PFSK-1 (cell line): ENCODE data around the gene TMEM131L.

Experiments used
- FOXP2 ChIP-seq: optimal IDR thresholded peaks from 2 replicates; pipeline ENCODE3; 2011; ENCODE audit warnings: borderline replicate concordance, control low read depth, inconsistent platforms; ENCODE audit not compliant: insufficient read depth; ENCODE audit errors: extremely low read length, extremely low read depth
- POLR2AphosphoS5 ChIP-seq: IDR thresholded peaks from 2 replicates; pipeline ENCODE4 v1.6.1; 2012; ENCODE audit warnings: low read depth, mild to moderate bottlenecking, control low read depth, low read length, moderate library complexity
- SIN3A ChIP-seq: IDR thresholded peaks from 2 replicates; pipeline ENCODE4 v1.6.1; 2012; ENCODE audit warnings: mild to moderate bottlenecking, low read length, moderate library complexity, borderline replicate concordance; ENCODE audit not compliant: insufficient read depth
- TAF1 ChIP-seq: IDR thresholded peaks from 2 replicates; pipeline ENCODE4 v1.6.1; 2012; ENCODE audit warnings: low read length, control low read depth, borderline replicate concordance; ENCODE audit not compliant: insufficient read depth
- TF ChIP-seq, protein P1 (sequence below), 2 experiments: IDR thresholded peaks; 2 replicates each; pipeline versions ENCODE4 v1.6.1 to v1.8.0; 2011 to 2012; ENCODE audit warnings: low read depth in 2 of 2, low read length in 2 of 2, control low read depth in 1 of 2, inconsistent platforms in 1 of 2, mild to moderate bottlenecking in 1 of 2, moderate library complexity in 1 of 2; ENCODE audit not compliant: insufficient read depth in 1 of 2

The TMEM131L gene

DNA sequence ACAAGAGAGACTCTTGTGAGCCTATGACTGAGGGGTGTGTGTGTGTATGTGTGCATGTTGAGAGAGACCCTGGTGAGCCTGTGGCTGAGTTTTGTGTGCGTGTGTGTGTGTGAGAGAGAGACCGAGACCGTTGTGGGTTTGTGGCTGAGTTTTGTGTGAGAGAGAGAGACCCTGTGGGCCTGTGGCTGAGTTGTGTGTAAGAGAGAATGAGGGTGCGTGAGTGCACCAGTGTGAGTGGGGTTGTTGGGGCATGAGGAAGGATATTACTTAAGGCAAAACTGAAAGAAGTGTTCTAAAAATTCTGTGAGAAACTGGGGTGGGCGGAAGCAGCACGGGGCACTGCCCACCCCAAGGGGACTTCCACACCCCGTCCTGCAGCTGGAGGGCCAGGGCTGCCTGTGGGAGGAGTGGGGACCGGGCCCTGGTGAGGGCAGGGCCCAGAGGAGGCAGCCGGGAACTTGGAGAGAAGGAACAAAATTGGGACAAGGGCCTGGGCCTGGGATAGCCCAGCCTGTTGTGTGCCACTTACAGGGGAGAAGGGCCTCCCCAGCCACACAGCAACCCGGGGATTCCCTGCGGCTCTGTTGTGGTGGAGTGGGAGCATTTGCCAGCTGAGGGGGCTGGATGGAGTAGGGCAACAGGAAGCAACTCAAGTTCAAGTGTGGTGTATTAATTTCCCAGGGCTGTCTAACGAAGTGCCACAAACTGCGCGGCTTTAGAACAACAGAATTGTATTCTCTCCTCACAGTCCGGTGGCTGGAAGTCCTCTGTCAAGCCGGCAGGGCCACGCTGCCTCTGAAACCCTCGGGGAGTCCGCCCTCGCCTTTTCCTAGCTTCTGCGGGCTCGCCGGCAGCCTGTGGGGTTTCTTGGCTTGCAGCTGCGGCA, 22.1 kb downstream of the TMEM131L start:
- TF ChIP-seq TAF1 (no peak), POLR2AphosphoS5 (no peak), FOXP2 (peak; percentile 7), SIN3A (0 out of 2 replicates have a peak, but pooled peaks have one; percentile 19)
- TF ChIP-seq, protein P1, sequence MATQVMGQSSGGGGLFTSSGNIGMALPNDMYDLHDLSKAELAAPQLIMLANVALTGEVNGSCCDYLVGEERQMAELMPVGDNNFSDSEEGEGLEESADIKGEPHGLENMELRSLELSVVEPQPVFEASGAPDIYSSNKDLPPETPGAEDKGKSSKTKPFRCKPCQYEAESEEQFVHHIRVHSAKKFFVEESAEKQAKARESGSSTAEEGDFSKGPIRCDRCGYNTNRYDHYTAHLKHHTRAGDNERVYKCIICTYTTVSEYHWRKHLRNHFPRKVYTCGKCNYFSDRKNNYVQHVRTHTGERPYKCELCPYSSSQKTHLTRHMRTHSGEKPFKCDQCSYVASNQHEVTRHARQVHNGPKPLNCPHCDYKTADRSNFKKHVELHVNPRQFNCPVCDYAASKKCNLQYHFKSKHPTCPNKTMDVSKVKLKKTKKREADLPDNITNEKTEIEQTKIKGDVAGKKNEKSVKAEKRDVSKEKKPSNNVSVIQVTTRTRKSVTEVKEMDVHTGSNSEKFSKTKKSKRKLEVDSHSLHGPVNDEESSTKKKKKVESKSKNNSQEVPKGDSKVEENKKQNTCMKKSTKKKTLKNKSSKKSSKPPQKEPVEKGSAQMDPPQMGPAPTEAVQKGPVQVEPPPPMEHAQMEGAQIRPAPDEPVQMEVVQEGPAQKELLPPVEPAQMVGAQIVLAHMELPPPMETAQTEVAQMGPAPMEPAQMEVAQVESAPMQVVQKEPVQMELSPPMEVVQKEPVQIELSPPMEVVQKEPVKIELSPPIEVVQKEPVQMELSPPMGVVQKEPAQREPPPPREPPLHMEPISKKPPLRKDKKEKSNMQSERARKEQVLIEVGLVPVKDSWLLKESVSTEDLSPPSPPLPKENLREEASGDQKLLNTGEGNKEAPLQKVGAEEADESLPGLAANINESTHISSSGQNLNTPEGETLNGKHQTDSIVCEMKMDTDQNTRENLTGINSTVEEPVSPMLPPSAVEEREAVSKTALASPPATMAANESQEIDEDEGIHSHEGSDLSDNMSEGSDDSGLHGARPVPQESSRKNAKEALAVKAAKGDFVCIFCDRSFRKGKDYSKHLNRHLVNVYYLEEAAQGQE (IDR thresholded peaks at IDR 0.05; ENCODE audit: insufficient read depth in 1 of 2, low read depth in 2 of 2, low read length in 2 of 2) = no peak

DNA sequence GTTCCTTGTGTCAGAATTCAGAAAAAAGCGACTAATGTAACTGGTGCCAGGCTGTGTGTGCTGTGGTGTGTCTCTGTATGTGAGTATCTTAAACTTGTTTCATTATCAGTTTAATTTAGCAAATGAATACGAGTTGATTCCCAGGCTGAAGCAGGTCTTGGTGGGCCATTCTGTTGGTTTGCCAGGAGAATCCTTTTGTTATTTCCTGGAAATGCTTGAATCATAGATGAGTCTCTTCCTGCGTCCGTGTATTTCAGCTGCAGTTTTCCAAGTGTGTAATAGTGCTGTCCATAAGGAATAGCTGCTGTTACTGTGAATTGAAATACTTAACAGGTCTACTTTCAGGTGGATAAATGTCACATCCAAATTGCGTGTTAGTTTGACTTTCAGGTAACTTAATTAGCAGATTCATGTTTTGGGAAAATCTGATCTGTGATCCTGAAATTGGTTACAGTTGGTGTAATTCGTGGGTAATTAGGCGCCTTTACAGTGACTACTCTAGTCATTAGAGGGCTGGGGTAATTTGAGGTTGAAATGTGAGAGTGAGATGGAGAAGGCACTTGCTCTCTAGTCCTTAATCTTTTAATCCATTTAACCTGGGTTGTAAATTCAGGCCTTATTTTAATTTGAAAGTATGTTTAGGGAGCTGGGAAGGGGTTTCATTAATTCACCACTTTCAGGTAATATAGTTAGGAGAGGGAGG, 23.8 kb downstream of the TMEM131L start:
- TF ChIP-seq SIN3A (0 out of 2 replicates have a peak, but pooled peaks have one; percentile 39), TAF1 (no peak)

DNA sequence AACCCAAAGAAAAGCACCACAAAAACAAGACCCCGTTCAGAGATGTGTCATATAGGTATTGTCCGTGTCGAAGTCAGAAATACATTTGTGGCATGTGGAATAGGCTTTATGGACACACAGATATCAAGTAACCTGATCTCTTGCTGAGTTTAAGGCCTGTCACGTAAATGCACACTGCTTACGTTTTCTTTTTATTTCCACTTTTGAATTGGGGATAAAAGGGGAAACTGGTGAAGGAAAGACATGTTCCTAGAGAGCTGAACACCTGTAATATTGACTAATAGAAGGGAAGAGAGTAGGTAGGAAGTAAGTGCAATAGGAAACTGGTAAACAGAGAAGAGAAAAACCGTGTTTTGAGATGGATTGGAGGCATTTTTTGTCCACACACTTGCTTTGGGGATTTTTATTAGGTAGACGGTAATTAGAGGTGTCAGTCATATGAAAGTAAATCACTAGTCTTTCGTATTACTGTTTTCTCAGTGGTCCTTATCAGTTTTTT, 24.9 kb downstream of the TMEM131L start:
- TF ChIP-seq SIN3A (no peak), FOXP2 (no peak), TAF1 (no peak), POLR2AphosphoS5 (no peak)
- TF ChIP-seq, protein P1 (IDR thresholded peaks at IDR 0.05; ENCODE audit: insufficient read depth in 1 of 2, low read depth in 2 of 2, low read length in 2 of 2) = no peak

GRCh38 chr4:153494562-153494961, 28.4 kb downstream of the TMEM131L start:
- TF ChIP-seq TAF1 (no peak), POLR2AphosphoS5 (no peak)

- TF ChIP-seq TAF1 (no peak), POLR2AphosphoS5 (no peak), SIN3A (no peak), FOXP2 (no peak)
- TF ChIP-seq, protein P1 (IDR thresholded peaks at IDR 0.05; ENCODE audit: insufficient read depth in 1 of 2, low read depth in 2 of 2, low read length in 2 of 2) = no peak
Observed at GRCh38 chr4:153495480-153496193, 29.5 kb downstream of the TMEM131L start.
